Spinal cord (tissue), 10 donors: ENCODE measurements around the gene KCNJ9. TPM values are rescaled to one million over a fixed set of nuclear protein-coding genes. Genes with fewer than 3 reads are reported as not detected.
"Not testable (repeated sequence)": the region's sequence is repeated elsewhere in the genome, so short reads cannot be mapped to it uniquely, and the experiment has no call there.

Experiments
- DNase-seq, 6 donors: peaks; one replicate each; pipeline versions ENCODE4 v3.0.0 to v3.0.0-alpha.2; 2013 to 2015; ENCODE audit warnings: low spot score in 6 of 6, low read depth in 4 of 6
- H3K27ac ChIP-seq: one replicate; pipeline ENCODE4 v1.5.1; 2013; ENCODE audit warnings: low read depth, low read length, control low read depth
- H3K27me3 ChIP-seq: one replicate; pipeline ENCODE4 v1.6.1; 2013; ENCODE audit warnings: low read length; ENCODE audit not compliant: control insufficient read depth, insufficient read depth
- H3K36me3 ChIP-seq: one replicate; pipeline ENCODE4 v1.6.1; 2013; ENCODE audit warnings: low read length; ENCODE audit not compliant: control insufficient read depth, insufficient read depth
- H3K4me1 ChIP-seq: one replicate; pipeline ENCODE4 v1.6.1; 2013; ENCODE audit warnings: low read length; ENCODE audit not compliant: control insufficient read depth, insufficient read depth
- H3K4me3 ChIP-seq: one replicate; pipeline ENCODE4 v1.5.1; 2013; ENCODE audit warnings: low read depth, low read length, control low read depth
- H3K9me3 ChIP-seq: one replicate; pipeline ENCODE4 v1.6.1; 2013; ENCODE audit warnings: low read length; ENCODE audit not compliant: control insufficient read depth, insufficient read depth
- WGBS: methylation state at CpG from one replicate; pipeline ENCODE4 v1.1.5; 2013; ENCODE audit warnings: missing lambda C conversion rate; ENCODE audit not compliant: insufficient coverage; 5-methylcytosine and 5-hydroxymethylcytosine counted together
- polyA plus RNA-seq, 2 donors: library from polyadenylated mRNA; unstranded; fragments of 120-200 nt; gene quantifications; one replicate each; pipeline ENCODE4 v1.2.1, GENCODE V29; 2013; ENCODE audit not compliant: insufficient read length in 2 of 2
- total RNA-seq, 2 donors: library from RNA; depleted of rRNA in 1 of 2; stranded (reverse); fragments of 120-200 nt in 1 of 2; fragments of >200 nt in 1 of 2; gene quantifications; one replicate each; pipeline versions ENCODE4 v1.2.3 to v1.2.4, GENCODE V29; 2013 to 2014
- donor health status: healthy.

Gene KCNJ9
- total and polyA plus RNA-seq, 4 donors, result 2.3 to 11.2 (median 7.7) TPM

DNA sequence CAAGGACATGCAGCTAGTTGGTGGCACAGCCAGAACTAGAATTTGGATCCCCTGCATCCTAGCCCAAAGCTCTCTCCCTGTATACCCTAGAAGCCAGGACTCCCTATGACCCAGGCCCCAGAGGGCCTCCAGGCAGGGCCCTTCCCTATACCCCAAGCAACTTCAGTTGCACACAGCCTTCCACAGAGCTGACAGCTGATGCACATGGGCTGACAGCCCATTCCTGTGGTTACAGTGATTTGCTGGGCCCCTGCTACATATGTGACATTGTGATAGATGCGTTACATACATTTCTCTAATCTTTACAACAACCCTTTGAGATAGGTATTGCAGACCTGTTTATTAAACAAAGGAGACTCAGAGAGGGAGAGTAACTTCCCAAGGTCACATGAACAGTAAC, 40.0 kb downstream of the KCNJ9 start:
- Histone ChIP-seq H3K27me3 (no peaks in the 10 kb centered on the region), H3K4me1 (peaks cover 56% of the 10 kb centered on the region), H3K9me3 (no peaks in the 10 kb centered on the region), H3K4me3 (no peak overlapping the region), H3K36me3 (peaks cover 26% of the 10 kb centered on the region), H3K27ac (peak overlapping the region; percentile 30)
- DNase-seq, result no peak
- WGBS, result no CpG with 5 or more reads among the region's 1 CpG

DNA sequence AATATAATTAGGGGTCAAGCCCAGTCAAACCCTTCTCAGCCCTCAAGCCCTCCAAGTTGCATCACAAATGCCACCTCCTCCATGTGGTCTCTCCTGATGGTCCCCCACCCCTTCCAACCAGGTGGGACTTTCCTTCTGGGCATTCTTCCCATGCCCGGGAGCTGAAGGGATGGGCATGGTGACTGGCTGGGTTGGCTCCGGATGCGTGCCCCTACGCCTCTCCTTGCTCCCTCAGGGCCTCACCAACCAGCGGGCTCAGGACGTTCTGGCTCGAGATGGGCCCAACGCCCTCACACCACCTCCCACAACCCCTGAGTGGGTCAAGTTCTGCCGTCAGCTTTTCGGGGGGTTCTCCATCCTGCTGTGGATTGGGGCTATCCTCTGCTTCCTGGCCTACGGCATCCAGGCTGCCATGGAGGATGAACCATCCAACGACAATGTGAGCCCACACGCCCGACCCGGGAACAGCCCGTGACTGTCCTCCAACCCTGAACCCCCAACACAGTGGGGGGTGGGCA, 41.7 kb downstream of the KCNJ9 start:
- DNase-seq, result no peak
- H3K36me3 ChIP-seq, result peaks cover 33% of the 10 kb centered on the region
- H3K27ac ChIP-seq, result no peak overlapping the region
- WGBS, result 84% methylated on average over 6 of the region's 16 CpGs
- no peaks in the 10 kb centered on the region for H3K9me3 ChIP-seq
- peaks cover 42% of the 10 kb centered on the region for H3K4me1 ChIP-seq
- H3K27me3 ChIP-seq, result no peaks in the 10 kb centered on the region
- H3K4me3 ChIP-seq, result no peak overlapping the region

DNA sequence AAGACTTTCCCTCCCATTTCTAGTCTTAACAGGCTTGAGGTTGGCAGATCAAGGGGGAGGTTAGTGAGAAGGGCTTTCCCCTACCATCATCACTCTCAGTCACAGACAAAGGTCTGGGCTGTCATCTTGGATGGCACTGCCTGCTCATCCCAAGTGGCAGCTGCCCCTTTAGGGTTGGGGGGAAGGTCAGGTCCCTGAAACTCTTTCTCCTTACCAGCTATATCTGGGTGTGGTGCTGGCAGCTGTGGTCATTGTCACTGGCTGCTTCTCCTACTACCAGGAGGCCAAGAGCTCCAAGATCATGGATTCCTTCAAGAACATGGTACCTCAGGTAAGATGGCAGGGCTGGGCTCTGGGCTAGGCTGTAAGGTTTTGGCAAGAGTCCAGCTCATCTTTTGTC, 42.4 kb downstream of the KCNJ9 start:
- Histone ChIP-seq H3K4me3 (no peak overlapping the region), H3K27me3 (no peaks in the 10 kb centered on the region), H3K4me1 (peaks cover 35% of the 10 kb centered on the region), H3K27ac (no peak overlapping the region), H3K36me3 (peaks cover 40% of the 10 kb centered on the region), H3K9me3 (no peaks in the 10 kb centered on the region)
- DNase-seq, result no peak

DNA sequence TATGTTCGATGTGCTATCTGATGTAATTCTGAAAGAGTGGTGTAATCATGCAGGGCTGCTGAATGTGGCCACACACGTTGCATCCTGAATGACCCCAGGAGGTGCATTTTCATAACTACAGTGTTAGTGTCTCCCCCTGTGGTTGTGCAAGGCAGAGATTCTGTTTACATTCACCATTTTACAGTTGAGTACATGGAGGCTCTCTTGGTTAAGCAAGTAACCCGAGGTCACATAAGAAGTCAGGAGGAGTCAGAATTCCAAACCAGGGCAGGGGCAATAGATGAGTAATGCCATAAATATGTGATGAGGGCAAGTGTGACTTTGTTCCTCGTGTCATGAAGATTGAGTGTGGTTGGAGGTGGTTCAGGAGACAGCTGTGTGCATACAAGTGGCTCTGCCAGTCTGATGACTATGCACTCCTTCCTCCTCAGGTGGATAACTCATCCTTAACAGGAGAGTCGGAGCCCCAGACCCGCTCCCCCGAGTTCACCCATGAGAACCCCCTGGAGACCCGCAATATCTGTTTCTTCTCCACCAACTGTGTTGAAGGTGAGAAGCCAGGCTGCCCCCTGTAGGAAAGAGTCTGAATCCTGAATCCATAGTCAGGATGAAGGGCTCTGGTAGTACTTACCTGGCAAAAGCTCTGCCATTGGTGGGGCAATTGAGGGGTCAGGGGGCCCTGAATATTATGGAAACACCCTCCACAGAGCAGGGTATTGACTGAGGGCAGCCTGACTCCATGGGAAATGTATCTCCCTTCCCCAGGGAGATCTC, 43.6 kb downstream of the KCNJ9 start:
- Histone ChIP-seq H3K27me3 (no peaks in the 10 kb centered on the region), H3K4me3 (no peak overlapping the region), H3K4me1 (peaks cover 29% of the 10 kb centered on the region), H3K9me3 (no peaks in the 10 kb centered on the region), H3K36me3 (peaks cover 49% of the 10 kb centered on the region), H3K27ac (no peak overlapping the region)
- no peak for DNase-seq
- WGBS, result 79% methylated on average over 2 of the region's 8 CpGs

DNA sequence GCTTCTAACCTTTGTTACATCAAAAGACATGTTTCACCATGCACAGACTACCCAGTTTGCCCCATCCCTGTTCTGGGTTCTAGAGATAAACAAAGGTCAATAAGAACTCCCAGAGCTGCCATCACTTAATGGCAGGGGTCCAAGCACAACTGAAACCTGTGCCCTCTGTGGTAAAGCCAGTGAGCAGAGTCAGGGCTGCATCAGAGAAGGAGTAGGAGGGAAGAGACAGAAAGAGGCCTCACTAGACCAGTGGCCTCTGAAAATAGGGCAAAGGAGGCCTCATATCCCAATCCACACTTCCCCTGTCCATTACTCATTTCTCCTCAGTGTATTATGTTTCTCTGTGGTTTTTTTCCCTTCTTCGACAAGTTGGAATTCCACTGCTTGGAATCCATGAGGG, 44.4 kb downstream of the KCNJ9 start:
- H3K36me3 ChIP-seq, result peaks cover 54% of the 10 kb centered on the region

DNA sequence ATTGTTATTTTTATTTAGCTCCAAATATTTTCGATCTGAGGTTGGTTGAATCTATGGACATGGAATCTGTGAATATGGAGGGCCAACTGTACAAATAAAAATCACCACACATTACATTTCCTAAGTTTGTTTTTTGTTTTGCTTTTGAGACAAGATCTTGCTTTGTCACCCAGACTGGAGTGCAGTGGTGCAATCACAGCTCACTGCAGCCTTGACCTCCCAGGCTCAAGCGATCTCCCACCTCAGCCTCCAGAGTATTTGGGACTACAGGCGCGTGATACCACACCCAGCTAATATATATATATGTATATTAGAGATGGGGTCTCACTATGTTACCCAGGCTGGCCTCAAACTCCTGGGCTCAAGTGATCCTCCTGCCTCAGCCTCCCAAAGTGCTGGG, 45.0 kb downstream of the KCNJ9 start:
- not testable (repeated sequence) for DNase-seq, H3K4me3 ChIP-seq, H3K27me3 ChIP-seq, H3K27ac ChIP-seq, H3K9me3 ChIP-seq
- H3K4me1 ChIP-seq, result peaks cover 23% of the 10 kb centered on the region
- WGBS, result no CpG with 5 or more reads among the region's 4 CpGs
- H3K36me3 ChIP-seq, result peaks cover 48% of the 10 kb centered on the region

More for the DNA sequence above, 44.4 kb downstream of the KCNJ9 start:
- no peak overlapping the region for H3K4me3 ChIP-seq
- H3K27me3 ChIP-seq, result no peaks in the 10 kb centered on the region
- H3K9me3 ChIP-seq, result no peaks in the 10 kb centered on the region
- no CpG with 5 or more reads among the region's 1 CpG for WGBS
- H3K27ac ChIP-seq, result no peak overlapping the region
- peaks cover 29% of the 10 kb centered on the region for H3K4me1 ChIP-seq
- DNase-seq, result no peak

DNA sequence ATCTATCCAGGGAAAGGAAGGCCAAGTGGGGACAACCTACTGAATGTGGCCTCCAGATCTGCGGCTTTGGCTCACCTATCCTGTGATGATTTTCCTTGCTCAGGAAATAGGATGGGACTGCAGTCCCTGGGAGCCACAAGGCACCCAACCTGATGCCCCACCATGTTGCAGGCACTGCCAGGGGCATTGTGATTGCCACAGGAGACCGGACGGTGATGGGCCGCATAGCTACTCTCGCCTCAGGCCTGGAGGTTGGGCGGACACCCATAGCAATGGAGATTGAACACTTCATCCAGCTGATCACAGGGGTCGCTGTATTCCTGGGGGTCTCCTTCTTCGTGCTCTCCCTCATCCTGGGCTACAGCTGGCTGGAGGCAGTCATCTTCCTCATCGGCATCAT, 46.0 kb downstream of the KCNJ9 start:
- Histone ChIP-seq H3K27me3 (no peaks in the 10 kb centered on the region), H3K27ac (no peak overlapping the region), H3K4me3 (no peak overlapping the region), H3K9me3 (no peaks in the 10 kb centered on the region), H3K36me3 (peaks cover 51% of the 10 kb centered on the region), H3K4me1 (peaks cover 21% of the 10 kb centered on the region)
- 95% methylated on average over 9 of the region's 9 CpGs for WGBS
- no peak for DNase-seq

DNA sequence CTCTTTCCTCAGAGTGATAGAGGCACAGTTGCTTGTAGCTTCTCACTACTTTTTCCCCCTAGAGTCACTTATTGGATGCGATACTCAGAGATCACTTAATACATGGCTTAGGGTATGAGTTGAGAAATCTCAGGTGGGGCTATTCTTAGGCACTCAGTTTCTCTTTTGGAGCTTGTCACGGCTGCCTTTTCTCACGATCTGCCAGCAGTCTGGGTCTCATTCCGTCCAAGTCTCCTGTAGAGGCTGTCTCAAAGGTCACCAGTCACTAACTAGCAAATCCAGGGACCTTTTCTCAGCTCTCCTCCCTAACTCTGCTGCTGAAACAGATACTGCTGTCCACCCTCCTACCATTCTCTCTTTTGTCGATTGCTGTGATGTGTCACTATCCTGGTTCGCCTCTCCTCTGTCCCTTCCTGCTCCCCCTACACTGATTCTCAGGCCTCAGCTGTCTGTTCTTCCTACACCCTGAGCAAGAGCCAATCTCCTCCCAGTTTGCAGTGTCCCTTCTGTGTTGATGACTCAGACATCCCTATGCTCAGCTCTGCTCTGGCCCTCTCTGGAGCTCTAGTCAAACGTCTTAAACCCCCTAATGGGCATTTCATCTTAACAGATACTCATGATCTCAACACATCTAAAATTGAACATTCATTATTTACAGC, 46.7 kb downstream of the KCNJ9 start:
- 88% methylated on average over 5 of the region's 7 CpGs for WGBS
- H3K36me3 ChIP-seq, result peaks cover 52% of the 10 kb centered on the region
- no peak overlapping the region for H3K27ac ChIP-seq
- H3K4me1 ChIP-seq, result peaks cover 20% of the 10 kb centered on the region
- H3K27me3 ChIP-seq, result no peaks in the 10 kb centered on the region
- H3K4me3 ChIP-seq, result no peak overlapping the region
- H3K9me3 ChIP-seq, result no peaks in the 10 kb centered on the region
- DNase-seq, result no peak

DNA sequence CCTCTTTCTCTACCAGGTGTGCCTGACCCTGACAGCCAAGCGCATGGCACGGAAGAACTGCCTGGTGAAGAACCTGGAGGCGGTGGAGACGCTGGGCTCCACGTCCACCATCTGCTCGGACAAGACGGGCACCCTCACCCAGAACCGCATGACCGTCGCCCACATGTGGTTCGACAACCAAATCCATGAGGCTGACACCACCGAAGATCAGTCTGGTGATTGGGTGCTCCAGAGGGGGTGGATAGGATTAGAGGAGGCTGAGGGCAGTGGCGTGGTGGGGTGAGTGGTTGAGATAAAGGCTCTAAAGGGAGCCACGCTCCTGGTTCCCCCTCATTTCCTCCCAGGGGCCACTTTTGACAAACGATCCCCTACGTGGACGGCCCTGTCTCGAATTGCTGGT, 47.3 kb downstream of the KCNJ9 start:
- Histone ChIP-seq H3K4me3 (no peak overlapping the region), H3K27ac (no peak overlapping the region), H3K36me3 (peaks cover 50% of the 10 kb centered on the region), H3K27me3 (no peaks in the 10 kb centered on the region), H3K4me1 (peaks cover 14% of the 10 kb centered on the region), H3K9me3 (no peaks in the 10 kb centered on the region)
- WGBS, result 89% methylated on average over 10 of the region's 18 CpGs
- DNase-seq, result no peak

DNA sequence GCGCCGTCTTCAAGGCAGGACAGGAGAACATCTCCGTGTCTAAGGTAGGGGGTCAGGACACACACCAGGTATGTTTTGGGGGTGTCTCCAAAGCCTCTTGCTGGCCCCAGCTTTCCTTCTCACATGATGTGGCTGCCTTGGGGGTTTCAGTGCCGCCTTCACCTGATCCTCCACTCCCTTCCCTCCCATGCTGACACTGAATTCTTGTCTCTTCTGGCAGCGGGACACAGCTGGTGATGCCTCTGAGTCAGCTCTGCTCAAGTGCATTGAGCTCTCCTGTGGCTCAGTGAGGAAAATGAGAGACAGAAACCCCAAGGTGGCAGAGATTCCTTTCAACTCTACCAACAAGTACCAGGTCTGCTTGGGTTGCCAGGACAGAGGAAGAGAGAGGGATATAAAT, 47.7 kb downstream of the KCNJ9 start:
- Histone ChIP-seq H3K4me3 (no peak overlapping the region), H3K9me3 (no peaks in the 10 kb centered on the region), H3K4me1 (peaks cover 10% of the 10 kb centered on the region), H3K27ac (no peak overlapping the region), H3K27me3 (no peaks in the 10 kb centered on the region), H3K36me3 (peaks cover 53% of the 10 kb centered on the region)
- 92% methylated on average over 5 of the region's 5 CpGs for WGBS
- DNase-seq, result no peak
